Activated gamma-delta T cell treated with Interleukin-2 at 50 U/mL for 16 hours (primary cell): ENCODE results near the gene TMSB10.
"Not testable (repeated sequence)": the region's sequence is repeated elsewhere in the genome, so short reads cannot be mapped to it uniquely, and the experiment has no call there.

Experiments
- DNase-seq: peaks from one replicate; pipeline ENCODE4 v3.0.0-alpha.2; 2020

The TMSB10 gene

GRCh38 chr2:84904717-84905174 lies 710 bp upstream of the TMSB10 start:
- DNase-seq, result peak; percentile 22

- peak; percentile 45 for DNase-seq
Measured at GRCh38 chr2:84906108-84906899, 848 bp downstream of the TMSB10 start.

GRCh38 chr2:84906900-84907714 lies 1.7 kb downstream of the TMSB10 start:
- peak; percentile 52 for DNase-seq

GRCh38 chr2:84908948-84909713 lies 3.7 kb downstream of the TMSB10 start:
- DNase-seq, result peak; percentile 34

GRCh38 chr2:84911135-84911678 lies 5.8 kb downstream of the TMSB10 start:
- no peak for DNase-seq

GRCh38 chr2:84912984-84913383 lies 7.5 kb downstream of the TMSB10 start:
- no peak for DNase-seq

GRCh38 chr2:84914334-84914733 lies 8.9 kb downstream of the TMSB10 start:
- no peak for DNase-seq

GRCh38 chr2:84915675-84916074 lies 10.2 kb downstream of the TMSB10 start:
- DNase-seq, result not testable (repeated sequence)

GRCh38 chr2:84917821-84918220 lies 12.4 kb downstream of the TMSB10 start:
- DNase-seq, result not testable (repeated sequence)

- no peak for DNase-seq
Measured at GRCh38 chr2:84918430-84918829, 13.0 kb downstream of the TMSB10 start.

GRCh38 chr2:84919885-84920580 lies 14.6 kb downstream of the TMSB10 start:
- no peak for DNase-seq

GRCh38 chr2:84923009-84923408 lies 17.6 kb downstream of the TMSB10 start:
- no peak for DNase-seq

GRCh38 chr2:84924173-84925106 lies 19.0 kb downstream of the TMSB10 start:
- no peak for DNase-seq

GRCh38 chr2:84925336-84925723 lies 19.9 kb downstream of the TMSB10 start:
- no peak for DNase-seq

- DNase-seq, result peak; percentile 98
Measured at GRCh38 chr2:84925724-84926376, 20.4 kb downstream of the TMSB10 start.

GRCh38 chr2:84927275-84927627 lies 21.8 kb downstream of the TMSB10 start:
- DNase-seq, result no peak

GRCh38 chr2:84931384-84931821 lies 25.9 kb downstream of the TMSB10 start:
- DNase-seq, result no peak

GRCh38 chr2:84938194-84938879 lies 32.9 kb downstream of the TMSB10 start:
- DNase-seq, result no peak

GRCh38 chr2:84939426-84940087 lies 34.1 kb downstream of the TMSB10 start:
- peak; percentile 51 for DNase-seq
